Endodermal cell (in vitro differentiated cells): ENCODE data around the gene OXTR. TPM values are rescaled to one million over a fixed set of nuclear protein-coding genes. Genes with fewer than 3 reads are reported as not detected.

Source experiments
- DNase-seq: peaks from one replicate; pipeline ENCODE4 v3.0.0-alpha.2; 2017
- H3K27ac ChIP-seq: 2 replicates; pipeline ENCODE4 v1.5.1; 2013; ENCODE audit warnings: mild to moderate bottlenecking, low read depth, low read length, moderate library complexity
- H3K27me3 ChIP-seq: 2 replicates; pipeline ENCODE4 v1.6.1; 2013; ENCODE audit warnings: mild to moderate bottlenecking, low read length, moderate library complexity; ENCODE audit not compliant: insufficient read depth, control insufficient read depth, poor library complexity, severe bottlenecking
- H3K36me3 ChIP-seq: 2 replicates; pipeline ENCODE4 v1.7.0; 2013; ENCODE audit warnings: mild to moderate bottlenecking, low read length, moderate library complexity; ENCODE audit not compliant: control insufficient read depth, insufficient read depth
- H3K4me1 ChIP-seq: one replicate; pipeline ENCODE4 v1.7.0; 2013; ENCODE audit warnings: low read length; ENCODE audit not compliant: control insufficient read depth, insufficient read depth
- H3K4me3 ChIP-seq: 2 replicates; pipeline ENCODE4 v1.5.1; 2013; ENCODE audit warnings: mild to moderate bottlenecking, low read length, moderate library complexity
- H3K9ac ChIP-seq: 2 replicates; pipeline ENCODE4 v1.6.1; 2013; ENCODE audit warnings: mild to moderate bottlenecking, low read length, moderate library complexity; ENCODE audit not compliant: poor library complexity, severe bottlenecking; ENCODE audit errors: extremely low read depth
- H3K9me3 ChIP-seq: 2 replicates; pipeline ENCODE4 v1.6.1; 2013; ENCODE audit warnings: mild to moderate bottlenecking, low read length, moderate library complexity; ENCODE audit not compliant: control insufficient read depth
- H3K27ac Mint-ChIP-seq: 2 replicates; pipeline ENCODE4 v1.8.0; 2020; ENCODE audit warnings: mixed read lengths
- H3K27me3 Mint-ChIP-seq: 2 replicates; pipeline ENCODE4 v1.8.0; 2021; ENCODE audit warnings: mild to moderate bottlenecking, mixed read lengths; ENCODE audit not compliant: insufficient read depth
- H3K36me3 Mint-ChIP-seq: 2 replicates; pipeline ENCODE4 v1.8.0; 2020; ENCODE audit warnings: low read depth, mixed read lengths
- H3K4me1 Mint-ChIP-seq: 2 replicates; pipeline ENCODE4 v1.8.0; 2020; ENCODE audit warnings: mixed read lengths
- H3K4me3 Mint-ChIP-seq: 2 replicates; pipeline ENCODE4 v1.8.0; 2020; ENCODE audit warnings: mild to moderate bottlenecking, moderate library complexity, mixed read lengths
- H3K9me3 Mint-ChIP-seq: 2 replicates; pipeline ENCODE4 v1.8.0; 2020; ENCODE audit warnings: mild to moderate bottlenecking, mixed read lengths
- WGBS, 2 experiments: methylation state at CpG; one replicate each; pipeline versions ENCODE4 v1.1.5 to v1.1.7; 2013; ENCODE audit warnings: missing lambda C conversion rate in 2 of 2, mixed read lengths in 1 of 2; ENCODE audit not compliant: insufficient coverage in 1 of 2, insufficient read length in 1 of 2; 5-methylcytosine and 5-hydroxymethylcytosine counted together
- total RNA-seq, 2 donors: library from RNA; stranded (reverse); fragmentation: NEBNext Ultra II Directional in 1 of 2; extraction: Animal tissue kit (Norgen Biotek cat#: 25700) in 1 of 2; gene quantifications; 2 replicates in 1 of 2; 3 replicates in 1 of 2; pipeline ENCODE4 v1.2.1, GENCODE V29; 2021
- TF ChIP-seq, protein P1 (sequence below): fragments of 200-600 bp; sonication (generic); conservative IDR thresholded peaks from 2 replicates; pipeline ENCODE4 v1.5.0; 2021; ENCODE audit warnings: antibody characterized with exemption, mild to moderate bottlenecking

OXTR gene
- total RNA-seq, 2 donors from 2014 or later = 10.6 to 13.1 TPM

DNA sequence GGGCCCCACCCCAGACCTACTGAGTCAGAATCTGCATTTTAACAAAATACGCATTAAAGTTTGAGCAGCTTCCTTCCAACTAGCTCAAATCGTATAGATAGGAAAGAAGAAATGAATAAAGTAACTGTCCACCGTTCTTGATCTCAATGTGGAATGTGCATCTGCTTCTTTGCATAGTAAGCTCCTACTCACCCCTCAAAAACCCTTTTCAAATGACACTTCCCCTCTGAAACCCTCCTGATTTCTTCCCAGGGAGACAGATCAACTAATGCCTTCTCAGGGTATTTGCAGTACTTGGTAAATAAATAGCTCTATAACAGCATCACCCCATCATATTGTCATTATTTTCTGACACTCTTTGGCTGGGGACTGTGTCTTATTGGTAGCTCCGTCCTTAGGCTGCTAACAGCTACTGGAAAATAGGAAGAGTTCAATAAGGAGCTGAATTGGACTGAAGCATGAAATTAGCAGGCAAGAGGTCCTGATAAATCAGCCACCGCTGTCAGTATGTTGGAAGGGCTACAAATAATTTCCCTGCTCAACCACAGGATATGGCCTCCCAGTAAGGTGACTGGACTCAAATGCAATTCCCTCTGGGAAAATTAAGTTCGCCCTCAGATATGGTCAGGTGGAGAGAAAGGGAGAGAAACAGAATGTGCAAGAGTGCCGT lies 10.2 kb downstream of the OXTR start:
- H3K27me3 Mint-ChIP-seq = peaks cover 8% of the 10 kb centered on the region

DNA sequence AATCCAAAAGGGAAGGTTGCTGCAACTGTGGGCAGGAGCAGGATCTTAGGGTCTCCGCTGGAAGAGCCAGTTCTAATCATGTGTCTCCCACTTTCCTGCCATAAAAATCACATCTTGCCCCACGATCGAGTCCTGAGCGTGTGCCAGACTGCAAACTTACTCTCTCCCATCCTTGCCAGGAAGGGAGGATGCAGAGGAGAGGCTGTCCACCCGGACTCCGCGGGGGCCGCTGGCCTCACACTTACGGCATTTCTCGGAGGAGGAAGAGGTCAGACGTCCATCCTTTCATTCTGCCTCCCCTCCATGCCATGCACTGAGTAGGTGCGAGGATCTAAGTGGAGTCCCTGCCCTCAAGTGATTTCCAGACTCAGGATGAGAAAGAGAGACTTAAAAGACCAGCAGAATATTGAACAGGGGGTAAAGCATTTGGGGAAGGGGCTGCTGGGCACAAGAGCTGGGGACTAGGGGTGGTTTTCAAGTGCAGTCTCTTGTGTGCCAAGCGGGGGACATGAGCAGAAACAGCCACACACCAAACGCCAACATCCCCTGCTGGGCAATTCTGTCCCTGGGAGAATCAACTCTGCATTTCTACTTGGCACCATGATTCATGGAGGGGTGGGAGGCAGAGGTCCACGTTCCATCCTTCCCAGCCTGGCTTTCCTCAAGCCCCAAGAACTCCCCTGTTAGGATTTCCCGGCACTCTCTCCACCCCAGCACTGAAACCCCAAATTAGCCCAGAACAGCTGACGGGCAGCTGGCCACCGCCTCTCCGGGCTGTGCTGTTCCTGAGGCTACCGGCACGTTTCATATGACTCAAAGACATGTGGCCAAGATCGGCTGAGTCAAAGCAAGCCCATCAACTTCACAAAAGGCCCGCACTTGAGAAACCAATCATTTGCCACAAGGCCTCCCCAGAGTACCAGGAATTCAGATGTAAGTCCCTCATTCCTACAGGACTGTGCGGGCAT lies 11.6 kb downstream of the OXTR start:
- Mint-ChIP-seq H3K27me3 (peaks cover 4% of the 10 kb centered on the region), H3K36me3 (peaks cover 4% of the 10 kb centered on the region), H3K4me1 (no peaks in the 10 kb centered on the region), H3K4me3 (no peak overlapping the region), H3K9me3 (no peaks in the 10 kb centered on the region), H3K27ac (no peak overlapping the region)
- no peak overlapping the region for H3K27ac ChIP-seq
- H3K27me3 ChIP-seq = no peaks in the 10 kb centered on the region
- WGBS, 2 experiments = 90 to 92% methylated on average over 10 to 24 of the region's 24 CpGs
- H3K4me3 ChIP-seq = no peak overlapping the region
- H3K9me3 ChIP-seq = no peaks in the 10 kb centered on the region
- TF ChIP-seq, protein P1, sequence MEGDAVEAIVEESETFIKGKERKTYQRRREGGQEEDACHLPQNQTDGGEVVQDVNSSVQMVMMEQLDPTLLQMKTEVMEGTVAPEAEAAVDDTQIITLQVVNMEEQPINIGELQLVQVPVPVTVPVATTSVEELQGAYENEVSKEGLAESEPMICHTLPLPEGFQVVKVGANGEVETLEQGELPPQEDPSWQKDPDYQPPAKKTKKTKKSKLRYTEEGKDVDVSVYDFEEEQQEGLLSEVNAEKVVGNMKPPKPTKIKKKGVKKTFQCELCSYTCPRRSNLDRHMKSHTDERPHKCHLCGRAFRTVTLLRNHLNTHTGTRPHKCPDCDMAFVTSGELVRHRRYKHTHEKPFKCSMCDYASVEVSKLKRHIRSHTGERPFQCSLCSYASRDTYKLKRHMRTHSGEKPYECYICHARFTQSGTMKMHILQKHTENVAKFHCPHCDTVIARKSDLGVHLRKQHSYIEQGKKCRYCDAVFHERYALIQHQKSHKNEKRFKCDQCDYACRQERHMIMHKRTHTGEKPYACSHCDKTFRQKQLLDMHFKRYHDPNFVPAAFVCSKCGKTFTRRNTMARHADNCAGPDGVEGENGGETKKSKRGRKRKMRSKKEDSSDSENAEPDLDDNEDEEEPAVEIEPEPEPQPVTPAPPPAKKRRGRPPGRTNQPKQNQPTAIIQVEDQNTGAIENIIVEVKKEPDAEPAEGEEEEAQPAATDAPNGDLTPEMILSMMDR = no peak
- no peaks in the 10 kb centered on the region for H3K4me1 ChIP-seq
- H3K36me3 ChIP-seq = no peaks in the 10 kb centered on the region
- no peak overlapping the region for H3K9ac ChIP-seq
- DNase-seq = peak; percentile 48

More for the DNA sequence above, 10.2 kb downstream of the OXTR start:
- H3K9me3 ChIP-seq = no peaks in the 10 kb centered on the region
- no peaks in the 10 kb centered on the region for H3K36me3 ChIP-seq
- H3K4me3 ChIP-seq = no peak overlapping the region
- no peak overlapping the region for H3K9ac ChIP-seq
- no peaks in the 10 kb centered on the region for H3K4me1 ChIP-seq
- Mint-ChIP-seq H3K4me1 (peaks cover 2% of the 10 kb centered on the region), H3K9me3 (no peaks in the 10 kb centered on the region), H3K27ac (no peak overlapping the region), H3K36me3 (no peaks in the 10 kb centered on the region), H3K4me3 (no peak overlapping the region)
- H3K27me3 ChIP-seq = no peaks in the 10 kb centered on the region
- WGBS, 2 experiments = 92 to 93% methylated on average over 5 to 7 of the region's 7 CpGs
- DNase-seq = peak; percentile 32
- TF ChIP-seq, protein P1 = no peak
- no peak overlapping the region for H3K27ac ChIP-seq

GRCh38 chr3:8756671-8757070 lies 12.7 kb downstream of the OXTR start:
- peak; percentile 61 for DNase-seq
- H3K27ac ChIP-seq = no peak overlapping the region

More at GRCh38 chr3:8756671-8757070, 12.7 kb downstream of the OXTR start:
- Histone ChIP-seq H3K27me3 (no peaks in the 10 kb centered on the region), H3K9me3 (no peaks in the 10 kb centered on the region), H3K4me3 (no peak overlapping the region), H3K9ac (no peak overlapping the region), H3K36me3 (no peaks in the 10 kb centered on the region), H3K4me1 (no peaks in the 10 kb centered on the region)
- Mint-ChIP-seq H3K27ac (no peak overlapping the region), H3K27me3 (peaks cover 4% of the 10 kb centered on the region), H3K4me3 (no peak overlapping the region), H3K36me3 (peaks cover 10% of the 10 kb centered on the region), H3K4me1 (no peaks in the 10 kb centered on the region), H3K9me3 (no peaks in the 10 kb centered on the region)
- 87 to 93% methylated on average over 5 to 7 of the region's 7 CpGs for WGBS, 2 experiments
- TF ChIP-seq, protein P1 = no peak
